Peyer's patch (tissue), 4 donors: ENCODE data around the gene GAD1.

Experiments used
- CTCF ChIP-seq, 6 experiments: fragments of 450-650 bp in 4 of 6; fragments of 200-600 bp in 2 of 6; sonication (generic) in 1 of 6; IDR thresholded peaks; one replicate each; pipeline ENCODE4 v1.5.1; 2017 to 2019; ENCODE audit warnings: antibody characterized with exemption in 6 of 6, mild to moderate bottlenecking in 3 of 6, moderate library complexity in 1 of 6
- POLR2A ChIP-seq, 2 donors: fragments of 450-650 bp; IDR thresholded peaks; one replicate each; pipeline ENCODE4 v1.5.1; 2017; ENCODE audit warnings: antibody characterized with exemption in 2 of 2, mild to moderate bottlenecking in 2 of 2, moderate library complexity in 2 of 2

- TF ChIP-seq CTCF (IDR thresholded peaks at IDR 0.05) (peak in 1 of 6 experiments; percentile 9), POLR2A (IDR thresholded peaks at IDR 0.05) (no peak)
These were observed 46.6 kb upstream of the GAD1 start, which contains the start of gene ERICH2 for GRCh38 chr2:170770008-170770605.
